ENCODE data around the gene AGBL2.
"Not testable (repeated sequence)": the region's sequence is repeated elsewhere in the genome, so short reads cannot be mapped to it uniquely, and the experiment has no call there.

The AGBL2 gene

DNA sequence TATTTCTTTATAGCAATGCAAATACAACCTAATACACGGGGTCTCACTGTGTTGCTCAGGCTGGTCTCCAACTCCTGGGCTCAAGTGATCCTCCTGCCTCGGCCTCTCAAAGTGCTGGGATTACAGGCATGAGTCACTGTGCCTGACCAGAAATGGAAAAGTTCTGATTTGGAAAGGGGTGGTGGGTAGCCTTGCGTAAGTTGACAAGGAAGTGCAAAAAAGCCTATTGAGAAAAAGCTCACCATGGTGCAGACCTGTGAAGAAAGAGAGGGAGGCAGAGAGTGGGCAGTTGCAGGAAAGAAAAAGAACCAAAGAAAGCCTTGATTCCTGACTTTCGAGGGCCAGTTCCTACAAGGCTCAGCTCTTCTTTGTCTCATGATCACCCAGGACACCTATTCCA is 27.1 kb downstream of the AGBL2 start:
- no peak for DNase-seq

DNA sequence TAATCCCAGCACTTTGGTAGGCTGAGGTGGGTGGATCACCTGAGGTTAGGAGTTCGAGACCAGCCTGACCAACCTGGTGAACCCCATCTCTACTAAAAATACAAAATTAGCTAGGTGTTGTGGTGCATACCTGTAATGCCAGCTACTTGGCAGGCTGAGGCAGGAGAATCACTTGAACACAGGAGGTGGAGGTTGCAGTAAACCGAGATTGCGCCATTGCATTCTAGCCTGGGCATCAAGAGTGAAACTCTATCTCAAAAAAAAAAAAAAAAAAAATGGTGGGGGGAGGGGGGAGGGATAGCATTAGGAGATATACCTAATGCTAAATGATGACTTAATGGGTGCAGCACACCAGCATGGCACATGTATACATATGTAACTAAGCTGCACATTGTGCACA is 28.5 kb downstream of the AGBL2 start:
- not testable (repeated sequence) for DNase-seq

DNA sequence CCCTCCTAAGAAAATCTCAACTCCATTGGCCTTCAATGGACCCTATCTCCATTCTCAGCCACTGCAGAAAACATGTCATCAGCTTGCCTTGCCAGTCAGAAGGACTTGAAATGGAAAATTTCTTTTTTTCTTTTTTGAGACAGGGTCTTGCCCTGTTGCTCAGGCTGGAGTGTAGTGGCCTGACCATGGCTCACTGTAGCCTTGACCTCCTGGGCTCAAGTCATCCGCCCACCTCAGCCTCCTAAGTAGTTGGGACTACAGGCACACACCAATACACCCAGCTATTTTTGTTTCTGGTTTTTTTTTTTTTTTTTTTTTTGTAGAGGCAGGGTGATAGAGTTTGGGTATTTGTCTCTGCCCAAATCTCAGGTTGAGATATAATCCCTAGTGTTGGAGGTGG is 29.0 kb downstream of the AGBL2 start:
- no peak for DNase-seq

DNA sequence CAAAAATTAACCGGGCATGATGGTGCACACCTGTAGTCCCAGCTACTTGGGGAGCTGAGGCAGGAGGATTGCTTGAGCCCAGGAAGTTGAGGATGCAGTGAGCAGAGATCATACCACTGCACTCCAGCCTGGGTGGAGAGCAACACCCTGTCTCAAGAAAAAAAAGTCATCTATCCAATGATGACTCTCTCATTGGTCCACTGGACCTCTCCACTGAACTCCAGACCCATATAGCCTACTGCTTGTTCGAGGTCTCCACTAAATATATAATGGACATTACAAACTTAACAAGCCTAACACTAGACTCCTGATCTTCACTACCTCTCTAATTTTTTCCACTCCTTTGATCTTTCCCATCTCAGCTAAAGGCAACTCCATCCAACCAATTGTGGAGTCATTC is 39.3 kb downstream of the AGBL2 start:
- no peak for DNase-seq

DNA sequence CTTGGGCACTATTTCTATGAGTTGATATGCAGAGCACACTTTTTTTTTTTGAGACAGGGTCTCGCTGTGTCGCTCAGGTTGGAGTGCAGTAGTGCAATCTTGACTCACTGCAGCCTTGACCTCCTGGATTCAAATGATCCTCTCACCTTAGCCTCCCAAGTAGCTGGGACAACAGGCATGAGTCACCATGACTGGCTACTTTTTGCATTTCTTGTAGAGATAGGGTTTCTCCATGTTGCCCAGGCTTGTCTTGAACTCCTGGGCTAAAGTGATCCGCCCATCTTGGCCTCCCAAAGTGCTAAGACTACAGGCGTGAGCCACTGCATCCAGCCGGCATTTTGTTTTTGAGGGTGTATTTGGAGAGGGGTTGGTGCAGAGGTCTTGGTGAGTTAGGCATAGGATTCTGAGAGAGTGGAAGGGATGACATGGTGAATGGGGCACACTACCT is 42.9 kb downstream of the AGBL2 start:
- DNase-seq, result no peak

DNA sequence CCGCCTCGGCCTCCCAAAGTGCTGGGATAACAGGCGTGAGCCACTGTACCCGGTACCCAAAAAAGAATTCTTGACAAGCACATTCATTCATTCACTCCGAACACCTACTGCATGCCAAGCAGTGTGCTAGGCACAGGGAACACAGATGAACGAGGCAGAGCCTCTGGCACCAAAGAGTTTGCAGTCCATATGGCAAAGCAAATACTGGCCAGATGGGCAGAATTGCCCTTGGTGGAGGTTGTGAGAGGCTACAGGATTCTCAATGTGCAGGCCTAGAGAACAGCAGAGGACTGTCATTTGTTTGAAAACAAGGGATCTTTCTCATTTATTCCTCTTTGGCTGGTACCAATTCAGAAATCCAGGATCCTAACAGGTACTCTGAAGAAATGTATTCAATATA is 45.3 kb downstream of the AGBL2 start:
- DNase-seq, result no peak

DNA sequence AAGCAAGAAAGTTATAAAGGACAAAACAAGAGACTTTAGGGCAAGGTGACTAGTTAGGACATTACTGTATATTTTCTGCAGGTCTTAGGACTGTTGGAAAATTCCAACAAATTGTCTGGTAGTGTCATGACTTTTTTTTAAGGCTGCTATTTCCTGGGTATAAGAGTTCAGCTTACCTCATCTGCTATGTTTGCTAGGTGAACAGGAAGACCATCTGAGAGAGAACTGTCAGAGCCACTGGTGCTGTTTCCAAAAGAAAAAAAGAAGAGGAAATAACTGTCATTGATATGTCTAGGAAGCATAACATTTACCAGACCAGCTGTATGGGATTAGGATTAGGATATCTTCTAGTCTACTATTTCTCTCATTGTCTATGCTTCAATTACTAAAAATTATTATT is 46.5 kb downstream of the AGBL2 start:
- no peak for DNase-seq

DNA sequence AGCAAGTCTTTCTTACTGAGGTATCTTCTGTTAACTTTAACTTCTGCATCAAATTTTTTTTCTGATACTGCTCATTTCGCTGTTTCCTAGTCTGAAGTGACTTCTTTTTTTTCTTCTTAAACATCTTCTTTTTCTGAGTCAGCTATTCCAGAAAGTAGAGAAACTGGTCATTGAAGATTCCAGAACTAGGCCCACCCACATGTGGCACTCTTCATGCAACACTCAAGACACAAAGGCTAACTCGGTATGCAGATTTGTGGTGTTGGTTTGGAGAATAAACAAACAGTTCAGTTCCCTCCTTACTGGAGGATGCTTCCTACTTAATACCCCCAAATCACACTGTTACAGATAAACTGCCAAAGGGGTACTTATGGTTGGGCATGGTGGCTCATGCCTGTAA is 47.6 kb downstream of the AGBL2 start:
- DNase-seq, result no peak

DNA sequence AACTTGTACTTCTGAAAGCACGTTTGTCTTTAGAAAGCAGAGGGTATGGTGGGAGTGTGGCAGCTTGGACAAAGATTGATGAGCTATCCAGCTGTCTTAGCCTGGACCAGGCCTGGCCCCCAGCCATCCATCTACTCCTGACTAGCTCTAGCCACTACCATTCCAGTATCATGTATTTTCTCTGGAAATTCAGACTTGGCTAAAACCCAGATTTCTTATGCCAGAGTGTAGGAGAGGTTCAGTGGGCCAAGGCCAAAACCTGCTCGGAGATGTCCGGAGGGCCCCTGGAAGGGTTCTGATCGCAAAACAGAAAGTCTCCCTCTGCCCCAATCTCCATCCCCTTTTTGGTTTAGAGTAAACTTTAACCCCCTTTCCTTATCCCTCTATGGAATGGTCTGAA is 48.0 kb downstream of the AGBL2 start:
- no peak for DNase-seq

DNA sequence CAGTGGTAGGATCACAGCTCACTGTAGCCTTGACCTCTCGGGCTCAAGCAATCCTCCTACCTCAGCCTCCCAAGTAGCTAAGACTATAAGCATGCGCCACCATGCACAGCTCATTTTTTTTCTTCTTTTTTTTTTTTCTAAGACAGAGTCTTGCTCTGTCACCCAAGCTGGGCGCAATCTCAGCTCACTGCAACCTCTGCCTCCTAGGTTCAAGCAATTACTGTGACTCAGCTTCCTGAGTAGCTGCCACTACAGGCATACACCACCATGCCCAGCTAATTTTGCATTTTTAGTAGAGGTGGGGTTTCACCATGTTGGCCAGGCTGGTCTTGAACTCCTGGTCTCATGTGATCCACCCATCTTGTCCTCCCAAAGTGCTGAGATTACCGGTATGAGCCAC is 50.2 kb downstream of the AGBL2 start:
- DNase-seq, result not testable (repeated sequence)

DNA sequence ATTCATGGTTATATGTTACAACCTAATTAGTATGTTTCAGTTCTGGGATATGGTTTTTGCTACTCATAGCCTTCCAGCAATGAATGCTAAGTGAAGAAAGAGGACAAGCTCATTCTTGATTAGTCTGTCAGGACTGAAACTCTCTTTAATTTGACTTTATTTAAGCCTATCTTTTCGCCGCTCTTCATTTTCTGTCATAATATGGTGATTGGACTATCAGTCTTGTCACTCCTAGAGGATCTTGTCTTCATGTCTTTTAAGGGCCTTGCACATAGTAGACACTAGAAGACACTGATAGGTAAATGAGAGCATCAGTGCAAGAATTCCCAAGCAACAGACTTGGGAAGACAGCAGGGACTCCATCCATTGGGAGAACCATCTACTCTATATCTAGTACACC is 53.9 kb downstream of the AGBL2 start:
- DNase-seq, result no peak

DNA sequence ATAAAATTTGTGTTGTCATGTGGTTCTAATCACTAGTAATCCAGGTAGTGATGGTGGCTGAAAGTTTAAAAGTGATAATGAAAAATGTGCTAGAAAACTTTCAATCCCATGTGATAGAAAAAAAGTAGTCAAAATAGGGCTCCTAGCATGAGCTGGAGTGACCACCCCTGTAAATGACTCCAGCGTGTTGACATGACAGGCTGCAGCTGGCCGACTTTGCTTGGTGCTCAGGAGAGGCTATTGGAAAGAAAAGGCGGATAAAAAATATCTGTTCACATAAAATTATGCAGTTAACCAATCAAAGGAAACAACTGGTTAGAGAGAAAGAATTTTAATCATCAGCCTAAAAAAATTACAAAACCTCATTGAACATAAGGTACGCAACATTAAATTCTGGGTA is 55.9 kb downstream of the AGBL2 start:
- DNase-seq, result no peak

DNA sequence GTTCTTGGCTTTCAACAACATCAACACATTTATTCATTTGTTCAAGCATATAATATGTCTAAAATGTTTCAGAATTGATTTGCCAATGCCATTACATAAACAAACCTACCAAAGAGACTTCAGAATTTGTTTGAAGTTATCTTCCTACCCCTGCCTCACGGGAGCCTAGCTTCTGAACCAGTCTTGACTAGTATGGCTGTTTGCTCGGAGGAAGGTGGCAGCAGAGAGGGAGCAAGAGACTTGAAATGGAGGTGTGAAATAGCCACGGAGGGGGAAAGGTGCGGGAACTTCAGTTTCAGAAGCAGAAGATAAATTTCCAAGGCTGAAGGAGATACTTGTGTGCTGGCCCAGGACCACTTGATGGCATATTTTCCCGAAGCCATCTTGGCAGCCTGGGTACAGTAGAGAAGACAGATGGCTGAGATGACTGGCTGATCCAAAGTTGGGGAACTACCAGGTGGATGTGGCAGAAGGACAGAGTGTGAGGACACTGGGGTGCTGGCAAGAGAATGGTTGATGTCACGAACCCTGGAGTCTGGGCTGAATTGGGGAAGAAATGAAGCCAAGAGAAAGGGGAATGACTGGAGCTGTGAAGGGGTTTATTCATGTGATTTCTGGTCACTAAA is 58.8 kb downstream of the AGBL2 start:
- no peak for DNase-seq

DNA sequence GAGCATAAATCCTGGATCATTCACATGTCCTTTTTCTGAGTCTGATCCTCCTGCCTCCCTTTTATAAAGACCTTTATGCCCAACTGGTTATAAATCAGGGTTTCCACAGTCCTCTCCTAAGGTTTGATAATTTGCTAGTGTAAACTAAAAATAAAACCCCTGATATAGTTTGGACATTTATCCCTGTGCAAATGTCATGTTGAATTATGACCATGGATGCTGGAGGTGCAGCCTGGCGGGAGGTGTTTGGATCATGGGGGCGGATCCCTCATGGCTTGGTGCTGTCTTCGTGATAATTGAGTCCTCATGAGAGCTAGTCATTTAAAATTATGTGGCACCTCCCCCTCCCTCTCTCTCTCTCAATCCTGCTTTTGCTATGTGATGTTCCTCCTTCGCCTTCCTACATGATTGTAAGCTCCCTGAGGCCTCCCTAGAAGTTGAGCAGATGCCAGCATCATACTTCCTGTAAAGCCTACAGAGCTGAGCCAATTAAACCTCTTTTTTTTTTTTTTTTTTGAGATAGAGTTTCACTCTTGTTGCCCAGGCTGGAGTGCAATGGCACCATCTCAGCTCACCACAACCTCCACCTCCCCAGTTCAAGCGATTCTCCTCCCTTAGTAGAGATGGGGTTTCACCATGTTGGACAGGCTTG is 63.2 kb downstream of the AGBL2 start:
- DNase-seq, result no peak

DNA sequence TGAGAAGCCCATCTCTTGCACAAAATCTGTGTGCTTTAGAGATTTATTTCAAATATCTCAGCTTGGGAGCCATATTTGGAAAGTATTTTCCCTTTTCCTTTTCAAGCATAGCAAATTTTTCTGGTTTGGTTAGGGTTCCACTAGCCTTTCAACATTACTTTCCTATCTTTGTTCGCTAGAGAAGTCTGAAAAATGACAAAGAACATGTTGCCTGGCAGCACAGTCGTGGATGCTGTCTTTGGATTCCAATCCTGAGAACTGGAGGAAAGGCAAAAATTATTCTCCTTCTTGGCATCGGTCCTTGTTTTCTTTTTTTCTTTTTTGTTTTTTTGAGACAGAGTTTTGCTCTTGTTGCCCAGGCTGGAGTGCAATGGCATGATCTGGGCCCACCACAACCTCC is 65.9 kb downstream of the AGBL2 start:
- DNase-seq, result no peak

DNA sequence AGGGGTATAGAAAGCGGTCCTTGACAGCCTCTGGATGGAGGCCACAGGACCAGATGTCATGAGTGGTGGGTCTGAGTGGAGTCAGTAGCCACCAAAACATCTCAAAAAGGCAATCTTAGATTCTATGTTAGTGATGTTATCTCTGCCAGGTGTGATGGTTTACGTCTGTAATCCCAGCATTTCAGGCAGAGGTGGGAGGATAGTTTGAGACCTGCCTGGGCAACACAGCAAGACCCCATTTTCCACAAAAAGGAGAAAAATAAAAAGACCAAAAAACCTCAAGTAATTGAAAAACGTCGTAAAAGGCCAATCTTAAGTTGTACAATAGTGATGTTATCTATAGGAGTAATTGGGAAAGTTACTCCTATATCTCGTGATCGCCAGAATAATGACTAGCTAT is 69.2 kb downstream of the AGBL2 start:
- DNase-seq, result no peak

DNA sequence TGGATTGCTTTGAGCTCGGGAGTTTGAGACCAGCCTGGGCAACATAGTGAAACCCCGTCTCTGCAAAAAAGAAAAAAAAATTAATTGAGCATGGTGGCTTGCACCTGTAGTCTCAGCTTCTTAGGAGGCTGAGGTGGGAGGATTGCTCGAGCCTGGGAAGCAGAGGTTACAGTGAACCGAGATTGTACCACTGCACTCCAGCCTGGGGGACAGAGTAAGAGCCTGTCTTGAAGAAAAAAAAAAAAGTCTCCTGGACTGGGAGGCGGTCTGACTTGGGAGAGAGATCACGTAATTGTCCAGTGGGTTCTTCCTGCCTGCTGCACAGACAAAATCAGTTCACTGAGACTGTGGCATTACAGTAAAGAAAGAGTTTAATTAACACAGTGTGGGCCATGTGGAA is 69.7 kb downstream of the AGBL2 start:
- no peak for DNase-seq

DNA sequence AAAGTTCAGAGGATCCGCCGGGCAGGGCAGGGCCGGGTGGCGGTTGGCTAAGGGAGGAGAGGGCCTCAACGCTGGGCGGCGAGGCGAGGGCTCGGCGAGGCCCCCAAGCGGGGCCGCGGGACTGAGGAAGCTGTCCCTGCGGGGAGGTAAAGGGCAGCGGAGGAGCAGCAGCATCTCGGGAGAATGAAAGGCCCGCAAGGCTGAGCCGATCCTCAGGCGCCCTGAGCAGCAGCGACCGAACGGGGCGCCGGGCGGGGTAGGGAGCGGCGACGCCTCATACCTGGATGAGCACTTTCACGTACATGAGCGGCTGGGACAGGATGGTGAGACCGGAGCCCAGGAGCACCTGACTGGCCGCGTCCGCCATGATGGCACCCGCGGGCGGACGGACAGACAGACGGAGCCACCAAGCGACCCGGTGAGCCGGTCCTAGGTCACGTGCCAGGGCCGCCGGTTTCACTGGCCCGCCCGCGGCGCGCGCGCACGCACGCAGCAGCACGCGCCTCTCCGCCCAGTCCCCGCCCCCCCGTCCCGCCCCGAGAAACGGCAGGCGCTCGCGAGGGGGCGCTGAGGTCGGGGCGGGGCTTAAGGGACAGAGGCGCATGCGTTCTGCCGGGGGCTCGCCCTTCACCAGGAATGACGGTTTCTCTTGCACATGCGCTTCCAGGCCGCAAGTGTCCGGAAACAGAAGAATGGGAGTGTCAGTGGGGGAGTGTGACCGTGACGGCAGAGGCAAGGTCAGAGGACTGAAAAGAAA is 72.9 kb downstream of the AGBL2 start, which contains the start of gene MTCH2:
Gene MTCH2, minus strand, starts transcription at position 461 of the 757 bp plus-strand sequence. Its CDS starts 94 bp downstream, at position 367.
- DNase-seq, result peak; percentile 99

DNA sequence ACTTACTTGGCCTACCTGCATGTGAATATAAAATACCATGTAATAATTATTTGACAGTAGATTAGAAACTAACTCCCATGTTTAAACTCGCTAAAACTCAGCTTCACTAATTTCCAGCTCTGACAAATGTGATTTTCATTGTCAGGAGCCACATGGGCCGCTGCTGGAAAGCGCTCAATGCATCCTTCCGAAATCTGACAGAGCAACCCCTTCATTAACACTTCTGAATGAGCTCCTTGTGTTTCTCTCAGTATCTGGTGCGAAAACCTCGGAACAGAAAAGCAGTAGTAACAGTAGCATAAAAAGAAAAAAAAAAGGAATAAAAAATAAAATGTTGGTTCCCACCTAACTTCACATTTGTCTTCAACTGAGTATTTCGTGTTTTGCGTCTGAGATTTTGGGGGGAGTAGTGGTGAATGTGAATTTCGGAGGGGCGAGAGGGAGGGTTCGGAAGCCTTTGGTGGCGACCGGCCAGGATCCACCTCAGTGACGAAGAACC is 73.5 kb downstream of the AGBL2 start:
- DNase-seq, result no peak

DNA sequence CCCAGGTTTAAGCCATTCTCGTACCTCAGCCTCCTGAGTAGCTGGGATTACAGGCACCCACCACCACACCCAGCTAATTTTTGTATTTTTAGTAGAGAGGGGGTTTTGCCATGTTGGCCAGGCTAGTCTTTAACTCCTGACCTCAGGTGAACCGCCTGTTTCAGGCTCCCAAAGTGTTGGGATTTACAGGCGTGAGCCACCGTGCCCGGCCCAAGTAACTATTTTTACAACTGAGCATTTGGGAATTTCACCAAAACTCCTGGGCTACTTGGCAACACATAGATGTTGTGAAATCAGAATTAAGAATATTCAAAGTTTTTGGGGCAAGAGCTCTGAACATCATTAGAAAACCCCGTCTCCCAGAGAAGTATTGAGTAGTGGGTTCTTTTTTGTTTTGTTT is 74.7 kb downstream of the AGBL2 start:
- DNase-seq, result not testable (repeated sequence)

DNA sequence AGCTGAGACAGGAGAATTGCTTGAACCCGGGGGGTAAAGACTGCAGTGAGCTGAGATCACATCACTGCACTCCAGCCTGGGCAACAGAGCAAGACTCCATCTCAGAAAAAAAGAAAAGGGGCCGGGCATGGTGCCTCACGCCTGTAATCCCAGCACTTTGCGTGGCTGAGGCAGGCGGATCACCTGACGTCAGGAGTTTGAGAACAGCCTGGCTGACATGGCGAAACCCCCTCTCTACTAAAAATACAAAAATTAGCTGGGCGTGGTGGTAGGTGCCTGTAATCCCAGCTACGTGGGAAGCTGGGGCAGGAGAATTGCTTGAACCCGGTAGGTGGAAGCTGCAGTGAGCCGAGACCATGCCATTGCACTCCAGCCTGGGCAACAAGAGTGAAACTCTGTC is 78.8 kb downstream of the AGBL2 start:
- DNase-seq, result not testable (repeated sequence)

DNA sequence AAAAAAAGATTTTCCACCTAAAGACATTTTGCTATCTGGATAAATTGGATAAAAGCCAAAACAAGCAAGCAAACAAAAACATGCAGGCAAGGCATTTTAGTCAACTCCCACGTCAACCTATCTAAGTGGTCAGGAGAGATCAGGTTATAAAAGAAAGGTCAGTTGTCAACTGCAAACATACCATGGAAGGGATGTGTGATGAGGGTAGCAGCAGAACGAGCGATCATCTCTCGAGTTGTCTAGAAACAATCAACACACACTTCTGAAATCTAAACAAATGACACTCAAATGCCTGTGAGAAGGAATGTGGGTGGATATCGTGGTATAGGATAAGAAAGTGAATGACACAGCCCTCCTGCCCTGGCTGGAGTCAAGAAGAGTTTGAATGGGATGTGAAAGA is 83.7 kb downstream of the AGBL2 start:
- no peak for DNase-seq

DNA sequence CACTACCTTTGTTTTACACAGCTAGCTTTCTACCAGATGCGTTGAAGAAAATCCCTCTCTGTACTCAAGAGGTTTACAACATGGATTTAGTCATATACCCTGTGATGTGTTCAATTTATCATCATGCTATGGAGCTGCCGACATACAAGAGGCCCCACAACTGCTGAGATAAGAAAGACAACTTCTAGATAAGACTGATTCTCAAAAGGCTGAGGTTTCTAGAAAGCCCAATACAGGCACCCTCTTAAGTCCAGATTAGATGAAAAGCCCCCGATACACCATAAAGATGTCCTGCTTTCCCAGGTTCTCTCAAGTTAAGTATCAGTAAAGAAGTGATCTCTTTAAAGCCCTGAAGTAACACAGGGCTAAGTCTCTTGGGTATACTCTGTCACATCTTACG is 87.1 kb downstream of the AGBL2 start:
- DNase-seq, result no peak

DNA sequence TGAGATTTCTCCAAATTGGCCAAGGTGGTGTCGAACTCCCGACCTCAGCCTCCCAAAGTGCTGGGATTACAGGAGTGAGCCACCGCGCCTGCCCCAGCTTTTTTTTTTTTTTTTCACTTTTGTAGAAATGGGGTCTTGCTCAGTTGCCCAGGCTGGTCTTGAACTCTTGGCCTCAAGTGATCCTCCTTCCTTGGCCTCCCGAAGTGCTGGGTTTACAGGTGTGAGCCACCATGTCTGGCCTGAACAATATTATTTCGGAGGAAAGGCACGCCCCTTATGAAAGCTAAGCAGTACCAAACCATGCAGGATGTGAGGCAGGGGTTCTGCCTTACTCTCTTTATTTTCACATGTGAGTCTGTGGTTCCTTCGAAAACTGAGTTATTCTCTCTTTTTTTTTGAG is 88.9 kb downstream of the AGBL2 start:
- DNase-seq, result no peak
